ENCODE results near the gene TIGD3. TPM values are rescaled to one million over a fixed set of nuclear protein-coding genes. Genes with fewer than 3 reads are reported as not detected.
"Not testable (repeated sequence)": the region's sequence is repeated elsewhere in the genome, so short reads cannot be mapped to it uniquely, and the experiment has no call there.

Gene TIGD3
- total RNA-seq, 1 experiment from 2014 or later = 3.0 TPM

- Mint-ChIP-seq H3K4me3 (ENCODE audit: unreplicated experiment) (no peak overlapping the region), H3K9me3 (ENCODE audit: unreplicated experiment) (no peaks in the 10 kb centered on the region), H3K27me3 (ENCODE audit: insufficient read depth, unreplicated experiment) (no peaks in the 10 kb centered on the region), H3K27ac (ENCODE audit: unreplicated experiment) (peak overlapping the region; percentile 3), H3K4me1 (ENCODE audit: low read depth, unreplicated experiment) (peaks cover 8% of the 10 kb centered on the region), H3K36me3 (ENCODE audit: insufficient read depth, unreplicated experiment) (peaks cover 55% of the 10 kb centered on the region)
- ChIA-PET CTCF (interaction anchor here (0.6 to 4.6 kb wide), 14 partner anchors 13 to 497 kb away, joined by 3 to 148 read pairs (median 6); partner anchors contain the start of genes CDC42EP2 and POLA2), POLR2A (interaction anchor here (0.6 to 3.3 kb wide), 2 partner anchors 55 to 68 kb away, joined by 7 to 32 read pairs; partner anchors contain the start of gene POLA2)
- H3K27me3 ChIP-seq (replicated peaks; ENCODE audit: control insufficient read depth, insufficient read depth, low read length) = no peaks in the 10 kb centered on the region
- intact Hi-C loops (cut with micrococcal nuclease; ENCODE audit: unreplicated experiment) = loop anchor here (1.0 kb wide), 2 partner anchors 15 to 55 kb away; no protein-coding TSS in a partner anchor
- peaks cover 9% of the 10 kb centered on the region; the same call in 1 of the 2 replicates for H3K4me1 ChIP-seq
- no TSS peak for BruUV-seq (replicated peaks)
- TF ChIP-seq, protein P1, sequence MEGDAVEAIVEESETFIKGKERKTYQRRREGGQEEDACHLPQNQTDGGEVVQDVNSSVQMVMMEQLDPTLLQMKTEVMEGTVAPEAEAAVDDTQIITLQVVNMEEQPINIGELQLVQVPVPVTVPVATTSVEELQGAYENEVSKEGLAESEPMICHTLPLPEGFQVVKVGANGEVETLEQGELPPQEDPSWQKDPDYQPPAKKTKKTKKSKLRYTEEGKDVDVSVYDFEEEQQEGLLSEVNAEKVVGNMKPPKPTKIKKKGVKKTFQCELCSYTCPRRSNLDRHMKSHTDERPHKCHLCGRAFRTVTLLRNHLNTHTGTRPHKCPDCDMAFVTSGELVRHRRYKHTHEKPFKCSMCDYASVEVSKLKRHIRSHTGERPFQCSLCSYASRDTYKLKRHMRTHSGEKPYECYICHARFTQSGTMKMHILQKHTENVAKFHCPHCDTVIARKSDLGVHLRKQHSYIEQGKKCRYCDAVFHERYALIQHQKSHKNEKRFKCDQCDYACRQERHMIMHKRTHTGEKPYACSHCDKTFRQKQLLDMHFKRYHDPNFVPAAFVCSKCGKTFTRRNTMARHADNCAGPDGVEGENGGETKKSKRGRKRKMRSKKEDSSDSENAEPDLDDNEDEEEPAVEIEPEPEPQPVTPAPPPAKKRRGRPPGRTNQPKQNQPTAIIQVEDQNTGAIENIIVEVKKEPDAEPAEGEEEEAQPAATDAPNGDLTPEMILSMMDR (IDR thresholded peaks at IDR 0.05; ENCODE audit: insufficient read depth in 1 of 2, low read depth in 1 of 2, low read length in 1 of 2, severe bottlenecking in 1 of 2, unreplicated experiment in 1 of 2) = peak; percentile 78 to 86
- no peaks in the 10 kb centered on the region for H3K36me3 ChIP-seq (ENCODE audit: control insufficient read depth, insufficient read depth, low read length)
- H3K4me3 ChIP-seq (ENCODE audit: low read depth, low read length) = no peak overlapping the region
- H3K9me3 ChIP-seq = no peaks in the 10 kb centered on the region
- peak; percentile 87 to 89 for DNase-seq
Measured at GRCh38 chr11:65329944-65330403, 24.6 kb upstream of the TIGD3 start.

DNA sequence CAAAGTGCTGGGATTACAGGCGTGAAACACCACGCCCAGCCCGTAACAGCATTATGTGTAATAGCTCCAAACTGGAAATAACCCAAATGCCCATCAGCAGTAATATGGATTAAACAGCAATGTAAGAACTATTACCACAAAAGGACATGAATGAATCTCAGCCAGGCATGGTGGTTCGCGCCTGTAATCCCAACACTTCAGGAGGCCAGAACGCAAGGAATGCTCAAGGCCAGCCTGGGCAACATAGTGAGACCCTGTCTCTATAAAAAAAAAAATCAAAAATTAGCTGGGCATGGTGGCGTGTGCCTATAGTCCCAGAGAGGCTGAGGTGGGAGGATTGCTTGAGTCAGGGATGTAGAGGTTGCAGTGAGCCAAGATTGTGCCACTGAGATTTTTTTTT lies 24.0 kb upstream of the TIGD3 start:
- no peaks in the 10 kb centered on the region for H3K9me3 ChIP-seq
- H3K27me3 ChIP-seq (replicated peaks; ENCODE audit: control insufficient read depth, insufficient read depth, low read length) = no peaks in the 10 kb centered on the region
- H3K27ac Mint-ChIP-seq (ENCODE audit: unreplicated experiment) = no peak overlapping the region
- H3K4me3 ChIP-seq (ENCODE audit: low read depth, low read length) = no peak overlapping the region
- TF ChIP-seq, protein P1 (IDR thresholded peaks at IDR 0.05; ENCODE audit: insufficient read depth in 1 of 2, low read depth in 1 of 2, low read length in 1 of 2, severe bottlenecking in 1 of 2, unreplicated experiment in 1 of 2) = no peak
- BruUV-seq (replicated peaks) = no TSS peak
- no peaks in the 10 kb centered on the region for H3K27me3 Mint-ChIP-seq (ENCODE audit: insufficient read depth, unreplicated experiment)
- no peaks in the 10 kb centered on the region for H3K9me3 Mint-ChIP-seq (ENCODE audit: unreplicated experiment)
- intact Hi-C loops (cut with micrococcal nuclease; ENCODE audit: unreplicated experiment) = loop anchor here (1.0 kb wide), 2 partner anchors 15 to 55 kb away; no protein-coding TSS in a partner anchor
- H3K36me3 ChIP-seq (ENCODE audit: control insufficient read depth, insufficient read depth, low read length) = no peaks in the 10 kb centered on the region
- peaks cover 49% of the 10 kb centered on the region for H3K36me3 Mint-ChIP-seq (ENCODE audit: insufficient read depth, unreplicated experiment)
- no peak for DNase-seq
- no peak overlapping the region for H3K4me3 Mint-ChIP-seq (ENCODE audit: unreplicated experiment)
- peaks cover 9% of the 10 kb centered on the region; the same call in 1 of the 2 replicates for H3K4me1 ChIP-seq
- H3K4me1 Mint-ChIP-seq (ENCODE audit: low read depth, unreplicated experiment) = peaks cover 12% of the 10 kb centered on the region
- POLR2A ChIA-PET = interaction anchor here (0.6 to 3.3 kb wide), 2 partner anchors 55 to 68 kb away, joined by 7 to 32 read pairs; partner anchors contain the start of gene POLA2
- CTCF ChIA-PET = interaction anchor here (0.6 to 4.6 kb wide), 14 partner anchors 13 to 1908 kb away, joined by 3 to 148 read pairs (median 6); partner anchors contain the start of genes CDC42EP2 and POLA2

DNA sequence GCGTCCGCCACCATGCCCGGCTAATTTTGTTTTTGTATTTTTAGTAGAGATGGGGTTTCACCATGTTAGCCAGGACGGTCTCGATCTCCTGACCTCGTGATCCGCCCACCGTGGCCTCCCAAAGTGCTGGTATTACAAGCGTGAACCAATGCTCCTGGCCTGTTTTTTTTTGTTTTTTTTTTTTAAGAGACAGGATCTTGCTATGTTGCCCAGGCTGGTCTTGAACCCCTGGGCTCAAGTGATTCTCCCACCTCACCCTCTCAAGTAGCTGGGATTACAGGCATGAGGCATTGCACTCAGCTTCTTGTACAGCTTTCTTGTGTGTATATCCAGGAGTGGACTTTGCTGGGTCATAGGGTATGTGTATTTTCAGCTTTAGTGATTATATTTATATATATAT lies 22.0 kb upstream of the TIGD3 start:
- H3K27ac Mint-ChIP-seq (ENCODE audit: unreplicated experiment); BruUV-seq (replicated peaks); DNase-seq; H3K27me3 ChIP-seq (replicated peaks; ENCODE audit: control insufficient read depth, insufficient read depth, low read length); H3K9me3 Mint-ChIP-seq (ENCODE audit: unreplicated experiment); H3K4me3 ChIP-seq (ENCODE audit: low read depth, low read length); intact Hi-C loops (cut with micrococcal nuclease; ENCODE audit: unreplicated experiment); H3K4me3 Mint-ChIP-seq (ENCODE audit: unreplicated experiment); H3K27me3 Mint-ChIP-seq (ENCODE audit: insufficient read depth, unreplicated experiment); H3K4me1 ChIP-seq; H3K36me3 ChIP-seq (ENCODE audit: control insufficient read depth, insufficient read depth, low read length); H3K9me3 ChIP-seq: not testable (repeated sequence)
- POLR2A ChIA-PET = interaction anchor here (1.1 to 1.6 kb wide), 4 partner anchors 39 to 238 kb away, joined by 3 to 19 read pairs (median 4); partner anchors contain the start of gene ZNRD2
- Mint-ChIP-seq H3K4me1 (ENCODE audit: low read depth, unreplicated experiment) (peaks cover 12% of the 10 kb centered on the region), H3K36me3 (ENCODE audit: insufficient read depth, unreplicated experiment) (peaks cover 33% of the 10 kb centered on the region)
- CTCF ChIA-PET = interaction anchor here (0.5 to 4.1 kb wide), 8 partner anchors 9 to 214 kb away, joined by 3 to 107 read pairs (median 6); partner anchors contain the start of gene CDC42EP2
